AG10803 (cell line): ENCODE data around the gene MROH7.

Source experiments
- DNase-seq: peaks from one replicate; pipeline ENCODE4 v3.0.0; 2010; ENCODE audit warnings: low read depth
- H3K4me3 ChIP-seq: 2 replicates; pipeline ENCODE4 v1.5.1; 2011; ENCODE audit warnings: mild to moderate bottlenecking, low read length, control low read depth
- TF ChIP-seq, protein P1 (sequence below): conservative IDR thresholded peaks from 2 replicates; pipeline ENCODE4 v1.5.1; 2011; ENCODE audit warnings: mild to moderate bottlenecking, low read length, control low read depth, inconsistent platforms

MROH7 gene

DNA sequence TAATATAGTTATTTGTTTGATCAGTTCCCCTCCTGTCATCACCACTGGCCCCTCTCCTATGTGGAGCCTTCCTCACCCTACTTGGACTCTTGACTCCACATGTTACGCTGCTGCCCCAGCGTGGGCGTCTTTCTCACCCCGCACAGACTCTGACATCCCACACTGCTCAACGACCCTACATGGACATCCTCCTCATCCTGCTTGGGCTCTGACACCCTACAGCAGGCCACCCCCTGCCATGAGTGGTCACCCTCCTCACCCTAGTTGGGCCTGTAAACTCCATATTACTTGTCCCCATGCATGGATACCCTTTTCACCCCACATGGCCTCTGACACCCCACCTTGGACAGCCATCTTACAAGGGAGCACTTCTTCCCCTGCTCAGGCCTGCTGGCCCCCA, 95.1 kb downstream of the MROH7 start:
- DNase-seq, result no peak
- H3K4me3 ChIP-seq, result no peak overlapping the region
- TF ChIP-seq, protein P1, sequence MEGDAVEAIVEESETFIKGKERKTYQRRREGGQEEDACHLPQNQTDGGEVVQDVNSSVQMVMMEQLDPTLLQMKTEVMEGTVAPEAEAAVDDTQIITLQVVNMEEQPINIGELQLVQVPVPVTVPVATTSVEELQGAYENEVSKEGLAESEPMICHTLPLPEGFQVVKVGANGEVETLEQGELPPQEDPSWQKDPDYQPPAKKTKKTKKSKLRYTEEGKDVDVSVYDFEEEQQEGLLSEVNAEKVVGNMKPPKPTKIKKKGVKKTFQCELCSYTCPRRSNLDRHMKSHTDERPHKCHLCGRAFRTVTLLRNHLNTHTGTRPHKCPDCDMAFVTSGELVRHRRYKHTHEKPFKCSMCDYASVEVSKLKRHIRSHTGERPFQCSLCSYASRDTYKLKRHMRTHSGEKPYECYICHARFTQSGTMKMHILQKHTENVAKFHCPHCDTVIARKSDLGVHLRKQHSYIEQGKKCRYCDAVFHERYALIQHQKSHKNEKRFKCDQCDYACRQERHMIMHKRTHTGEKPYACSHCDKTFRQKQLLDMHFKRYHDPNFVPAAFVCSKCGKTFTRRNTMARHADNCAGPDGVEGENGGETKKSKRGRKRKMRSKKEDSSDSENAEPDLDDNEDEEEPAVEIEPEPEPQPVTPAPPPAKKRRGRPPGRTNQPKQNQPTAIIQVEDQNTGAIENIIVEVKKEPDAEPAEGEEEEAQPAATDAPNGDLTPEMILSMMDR, result no peak

DNA sequence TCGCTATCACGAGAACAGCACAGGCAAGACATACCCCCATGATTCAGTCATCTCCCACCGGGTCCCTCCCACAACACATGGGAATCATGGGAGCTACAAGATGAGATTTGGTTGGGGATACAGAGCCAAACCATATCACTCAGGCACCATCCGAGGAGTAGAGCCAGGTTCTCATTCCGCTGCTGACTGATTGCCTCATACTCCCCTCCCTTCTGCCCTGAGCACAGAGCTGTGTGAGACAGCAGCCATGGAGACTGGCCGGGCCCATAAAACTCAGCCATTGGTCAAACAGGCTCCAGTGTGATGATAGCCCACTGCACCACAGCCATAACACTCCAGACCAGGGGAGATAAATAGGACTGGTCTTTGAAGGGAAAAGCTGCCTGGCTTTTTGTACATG, 96.7 kb downstream of the MROH7 start:
- H3K4me3 ChIP-seq, result no peak overlapping the region
- TF ChIP-seq, protein P1, result no peak
- no peak for DNase-seq

DNA sequence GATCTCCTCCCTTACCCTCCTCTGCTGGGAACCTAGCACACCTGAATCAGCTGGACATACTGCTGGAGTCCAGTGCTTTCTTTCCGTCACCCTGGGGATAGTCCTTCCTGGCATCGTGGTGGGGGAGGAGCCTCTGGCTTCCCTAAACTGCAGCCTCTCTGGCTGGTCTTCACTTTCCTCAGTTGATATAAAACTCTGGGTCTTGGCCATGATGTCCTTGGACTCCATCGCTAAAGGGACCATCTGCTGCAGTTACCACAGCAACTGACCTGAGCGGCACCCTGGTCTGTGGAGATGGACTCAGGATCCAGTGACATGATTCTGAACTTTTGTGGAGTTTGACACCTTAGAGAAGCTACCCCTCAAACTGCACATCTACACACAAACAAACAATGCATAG, 99.9 kb downstream of the MROH7 start:
- no peak overlapping the region for H3K4me3 ChIP-seq
- DNase-seq, result no peak
- TF ChIP-seq, protein P1, result no peak

DNA sequence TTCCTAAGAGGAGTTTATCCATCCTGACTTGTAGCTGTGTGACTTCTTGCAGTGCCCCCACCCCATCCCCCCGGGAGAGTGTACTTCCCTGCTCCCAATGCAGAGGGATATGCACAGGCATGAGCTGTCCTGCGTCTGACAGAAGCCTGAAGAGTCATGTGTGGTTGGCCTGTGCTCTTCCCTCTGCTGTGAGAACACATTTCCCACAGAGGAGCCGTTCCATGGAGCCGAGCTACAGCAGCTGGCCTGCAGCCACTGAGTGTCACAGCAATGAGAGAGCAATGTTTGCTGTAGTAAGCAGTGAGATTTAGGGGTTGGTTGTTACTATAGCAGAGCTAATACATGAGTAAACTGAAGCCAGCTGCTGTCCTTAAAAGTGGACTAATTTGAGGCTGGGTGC, 100.7 kb downstream of the MROH7 start:
- TF ChIP-seq, protein P1, result no peak
- DNase-seq, result peak; percentile 27
- H3K4me3 ChIP-seq, result no peak overlapping the region

DNA sequence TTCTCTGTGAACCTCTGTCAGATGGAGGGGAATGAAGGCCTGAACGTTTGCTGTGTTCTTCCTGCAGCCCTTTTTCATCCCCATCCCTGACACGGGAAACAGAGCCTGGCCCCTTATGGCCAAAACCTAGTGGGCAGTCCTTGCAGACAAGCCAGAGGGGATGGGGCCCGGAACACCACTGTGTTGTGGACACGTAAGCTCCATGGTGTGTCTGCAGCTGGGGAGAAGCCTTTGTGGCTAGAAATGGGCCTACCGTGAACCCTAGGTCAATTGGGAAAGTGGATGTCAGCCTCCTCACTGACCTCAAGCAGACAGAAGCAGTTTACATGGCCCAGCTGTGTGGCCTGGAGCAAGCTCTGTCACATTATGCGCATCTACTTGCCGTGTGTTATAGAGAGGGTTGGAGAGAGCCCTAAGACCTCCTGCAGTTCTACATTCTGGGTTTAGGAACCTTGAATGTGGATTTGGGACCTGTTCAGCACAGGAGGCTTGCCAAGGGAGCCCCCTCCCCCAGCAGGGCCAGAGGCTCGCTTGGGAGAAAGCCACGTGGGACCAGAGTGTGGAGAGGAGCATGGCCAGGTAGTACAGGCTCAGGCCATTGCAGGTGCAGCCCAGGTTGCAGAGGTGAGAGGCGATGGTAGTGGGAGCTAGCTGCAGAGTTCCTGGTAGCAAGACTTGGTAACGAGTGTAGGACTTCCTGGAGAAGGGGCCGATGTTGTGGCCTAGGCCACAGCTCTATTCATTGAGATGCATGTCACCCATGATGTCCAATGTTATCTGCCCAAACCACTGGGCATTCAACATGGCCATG, 102.0 kb downstream of the MROH7 start:
- DNase-seq, result no peak
- TF ChIP-seq, protein P1, result no peak
- H3K4me3 ChIP-seq, result no peak overlapping the region

DNA sequence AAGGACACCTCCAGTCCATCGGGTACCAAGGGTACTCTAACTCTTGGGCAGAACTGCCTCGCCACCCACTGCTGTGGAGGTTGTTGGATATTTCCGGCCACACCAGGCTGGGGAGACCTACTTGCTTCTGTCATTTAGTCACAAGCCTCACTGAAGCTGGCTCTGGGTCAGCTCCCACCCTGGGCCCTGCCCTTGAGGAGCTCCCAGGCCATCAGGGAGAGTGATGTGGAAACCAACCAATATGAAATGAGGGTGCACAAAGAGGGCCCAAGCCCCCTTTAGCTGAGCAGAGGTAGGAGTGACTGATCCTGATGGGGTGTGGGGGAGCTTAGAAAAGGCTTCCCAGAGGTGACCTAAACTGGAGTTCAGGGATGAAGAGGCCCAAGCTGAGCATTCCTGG, 103.1 kb downstream of the MROH7 start:
- no peak overlapping the region for H3K4me3 ChIP-seq
- TF ChIP-seq, protein P1, result no peak
- no peak for DNase-seq

DNA sequence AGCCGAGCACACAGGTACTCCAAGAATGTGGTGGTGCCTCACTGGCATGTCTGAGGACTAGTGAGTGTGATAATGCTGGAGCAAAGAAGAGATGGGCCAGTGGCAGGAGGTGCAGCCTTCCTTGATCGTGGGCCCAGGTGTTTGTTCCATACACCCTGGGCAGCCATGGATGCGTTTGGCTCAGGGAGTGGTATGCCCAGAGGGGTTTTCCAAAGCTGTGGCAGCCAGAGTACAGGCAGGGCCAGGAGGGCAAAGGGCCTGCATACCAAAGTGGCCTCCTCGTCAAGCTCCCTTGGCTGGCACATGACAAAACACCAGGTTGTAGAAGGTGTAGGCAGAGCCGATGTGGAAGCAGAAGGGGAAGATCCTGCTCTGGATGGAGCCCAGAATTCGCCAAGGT, 103.7 kb downstream of the MROH7 start:
- H3K4me3 ChIP-seq, result no peak overlapping the region
- TF ChIP-seq, protein P1, result no peak
- DNase-seq, result no peak
